Astrocyte (in vitro differentiated cells and primary cell): Measurements from ENCODE around the gene IVNS1ABP. TPM values are rescaled to one million over a fixed set of nuclear protein-coding genes. Genes with fewer than 3 reads are reported as not detected.
A peak's percentile ranks its signal among the peaks of the same experiment; 100 is the strongest.

Experiments
- DNase-seq: peaks from one replicate; pipeline ENCODE4 v3.0.0-alpha.2; 2010; ENCODE audit warnings: low read depth
- FAIRE-seq: peaks from 2 replicates; lab custom pipeline; 2011; peaks lifted over from hg19 to GRCh38; lab: Jason Lieb, UNC
- H2AFZ ChIP-seq: 2 replicates; pipeline ENCODE4 v1.6.0; 2012; ENCODE audit warnings: low read depth, low read length, inconsistent platforms
- H3K27ac ChIP-seq: 2 replicates; pipeline ENCODE4 v1.5.1; 2011; ENCODE audit warnings: low read depth, low read length, inconsistent platforms
- H3K27me3 ChIP-seq: 2 replicates; pipeline ENCODE4 v1.6.0; 2011; ENCODE audit warnings: low read length, inconsistent platforms; ENCODE audit not compliant: insufficient read depth
- H3K36me3 ChIP-seq: 2 replicates; pipeline ENCODE4 v1.5.1; 2011; ENCODE audit warnings: low read length, inconsistent platforms; ENCODE audit not compliant: insufficient read depth
- H3K4me1 ChIP-seq: 2 replicates; pipeline ENCODE4 v1.5.1; 2011; ENCODE audit warnings: low read length, inconsistent platforms; ENCODE audit not compliant: insufficient read depth
- H3K4me2 ChIP-seq: 2 replicates; pipeline ENCODE4 v1.6.0; 2012; ENCODE audit warnings: low read length, inconsistent platforms
- H3K4me3 ChIP-seq: 2 replicates; pipeline ENCODE4 v1.5.1; 2011; ENCODE audit warnings: low read depth, mild to moderate bottlenecking, low read length, inconsistent platforms; ENCODE audit not compliant: insufficient read depth
- H3K79me2 ChIP-seq: 2 replicates; pipeline ENCODE4 v1.6.0; 2012; ENCODE audit warnings: mild to moderate bottlenecking, low read length, inconsistent platforms; ENCODE audit not compliant: insufficient read depth
- H3K9ac ChIP-seq: 2 replicates; pipeline ENCODE4 v1.6.0; 2012; ENCODE audit warnings: mild to moderate bottlenecking, low read length, inconsistent platforms
- H3K9me3 ChIP-seq: 2 replicates; pipeline ENCODE4 v1.5.1; 2012; ENCODE audit warnings: low read depth, mild to moderate bottlenecking, low read length, inconsistent platforms; ENCODE audit not compliant: insufficient read depth
- H4K20me1 ChIP-seq: 2 replicates; pipeline ENCODE4 v1.6.0; 2012; ENCODE audit warnings: low read length, inconsistent platforms; ENCODE audit not compliant: insufficient read depth
- H3K27ac Mint-ChIP-seq: one replicate; pipeline ENCODE4 v1.8.0; 2021; ENCODE audit warnings: mild to moderate bottlenecking, mixed read lengths; ENCODE audit not compliant: unreplicated experiment
- H3K27me3 Mint-ChIP-seq: one replicate; pipeline ENCODE4 v1.8.0; 2021; ENCODE audit warnings: low read depth, mixed read lengths; ENCODE audit not compliant: unreplicated experiment
- H3K36me3 Mint-ChIP-seq: one replicate; pipeline ENCODE4 v1.8.0; 2021; ENCODE audit warnings: low read depth, mixed read lengths; ENCODE audit not compliant: unreplicated experiment
- H3K4me1 Mint-ChIP-seq: one replicate; pipeline ENCODE4 v1.8.0; 2021; ENCODE audit warnings: low read depth, mixed read lengths; ENCODE audit not compliant: unreplicated experiment
- H3K4me3 Mint-ChIP-seq: one replicate; pipeline ENCODE4 v1.8.0; 2021; ENCODE audit warnings: mild to moderate bottlenecking, moderate library complexity, mixed read lengths; ENCODE audit not compliant: unreplicated experiment
- H3K9me3 Mint-ChIP-seq: one replicate; pipeline ENCODE4 v1.8.0; 2021; ENCODE audit warnings: mild to moderate bottlenecking, mixed read lengths; ENCODE audit not compliant: unreplicated experiment
- EZH2 ChIP-seq: IDR thresholded peaks from 2 replicates; pipeline ENCODE4 v1.6.1; 2012; ENCODE audit warnings: mild to moderate bottlenecking, low read length, inconsistent platforms; ENCODE audit not compliant: insufficient read depth
- total RNA-seq: library from RNA; stranded (reverse); gene quantifications from 2 replicates; pipeline ENCODE4 v1.2.1, GENCODE V29; 2021
- TF ChIP-seq, protein P1 (sequence below): IDR thresholded peaks from 2 replicates; pipeline ENCODE4 v1.5.1; 2011; ENCODE audit warnings: low read depth, mild to moderate bottlenecking, inconsistent platforms, low read length, moderate library complexity; ENCODE audit not compliant: insufficient read depth

The IVNS1ABP gene
- total RNA-seq, 1 donor from 2014 or later, result 107 TPM

DNA sequence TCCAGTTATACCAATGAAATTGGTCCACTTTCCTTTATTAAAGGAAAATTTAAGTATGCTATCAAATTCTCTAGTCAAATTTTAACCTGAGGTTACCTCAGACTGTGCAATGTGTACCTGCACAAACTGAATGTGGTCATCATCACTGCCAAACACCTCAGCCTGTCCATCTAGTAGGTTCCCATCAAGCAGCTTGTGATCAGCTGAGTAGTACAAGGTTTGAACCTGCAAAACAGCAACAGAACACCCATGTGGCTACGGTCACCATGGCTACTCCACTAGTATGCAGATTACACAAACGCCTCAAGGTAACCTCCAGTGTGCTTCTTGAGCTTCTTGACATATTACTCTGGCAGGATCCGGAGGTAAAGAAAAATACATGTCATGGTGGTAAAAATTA, 11.6 kb downstream of the IVNS1ABP start:
- TF ChIP-seq EZH2, result no peak
- TF ChIP-seq, protein P1, sequence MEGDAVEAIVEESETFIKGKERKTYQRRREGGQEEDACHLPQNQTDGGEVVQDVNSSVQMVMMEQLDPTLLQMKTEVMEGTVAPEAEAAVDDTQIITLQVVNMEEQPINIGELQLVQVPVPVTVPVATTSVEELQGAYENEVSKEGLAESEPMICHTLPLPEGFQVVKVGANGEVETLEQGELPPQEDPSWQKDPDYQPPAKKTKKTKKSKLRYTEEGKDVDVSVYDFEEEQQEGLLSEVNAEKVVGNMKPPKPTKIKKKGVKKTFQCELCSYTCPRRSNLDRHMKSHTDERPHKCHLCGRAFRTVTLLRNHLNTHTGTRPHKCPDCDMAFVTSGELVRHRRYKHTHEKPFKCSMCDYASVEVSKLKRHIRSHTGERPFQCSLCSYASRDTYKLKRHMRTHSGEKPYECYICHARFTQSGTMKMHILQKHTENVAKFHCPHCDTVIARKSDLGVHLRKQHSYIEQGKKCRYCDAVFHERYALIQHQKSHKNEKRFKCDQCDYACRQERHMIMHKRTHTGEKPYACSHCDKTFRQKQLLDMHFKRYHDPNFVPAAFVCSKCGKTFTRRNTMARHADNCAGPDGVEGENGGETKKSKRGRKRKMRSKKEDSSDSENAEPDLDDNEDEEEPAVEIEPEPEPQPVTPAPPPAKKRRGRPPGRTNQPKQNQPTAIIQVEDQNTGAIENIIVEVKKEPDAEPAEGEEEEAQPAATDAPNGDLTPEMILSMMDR, result no peak
- DNase-seq (no peak), FAIRE-seq (no peak)
- Histone ChIP-seq H2AFZ (no peak overlapping the region), H3K36me3 (peaks cover 78% of the 10 kb centered on the region), H3K27me3 (no peaks in the 10 kb centered on the region), H3K79me2 (peaks cover 16% of the 10 kb centered on the region), H3K9me3 (no peaks in the 10 kb centered on the region), H3K4me3 (no peak overlapping the region), H3K4me2 (no peak overlapping the region), H3K27ac (no peak overlapping the region), H3K4me1 (no peaks in the 10 kb centered on the region), H4K20me1 (peaks cover 23% of the 10 kb centered on the region), H3K9ac (no peak overlapping the region)
- Mint-ChIP-seq H3K27ac (no peak overlapping the region), H3K9me3 (no peaks in the 10 kb centered on the region), H3K27me3 (no peaks in the 10 kb centered on the region), H3K36me3 (peaks cover 15% of the 10 kb centered on the region), H3K4me1 (peaks cover 2% of the 10 kb centered on the region), H3K4me3 (no peak overlapping the region)

DNA sequence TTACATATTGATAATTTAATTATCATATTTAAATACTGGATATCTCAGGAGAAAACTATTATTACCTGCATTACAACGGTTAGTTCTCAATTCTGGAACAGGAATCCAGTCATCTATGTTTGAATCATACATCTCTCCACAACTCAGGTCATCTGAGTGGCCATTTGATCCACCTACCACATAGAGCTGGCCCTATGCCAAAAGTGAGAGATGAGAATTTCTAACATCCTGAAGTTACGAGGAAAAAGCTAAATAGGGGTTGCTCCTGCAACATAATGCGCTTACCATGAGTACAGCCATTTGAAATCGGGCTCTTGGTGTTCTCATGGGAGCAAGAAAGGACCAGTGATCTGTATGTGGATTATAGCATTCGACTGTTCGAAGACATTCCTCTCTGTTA, 16.9 kb downstream of the IVNS1ABP start:
- Mint-ChIP-seq H3K27ac (no peak overlapping the region), H3K36me3 (peaks cover 15% of the 10 kb centered on the region)

DNA sequence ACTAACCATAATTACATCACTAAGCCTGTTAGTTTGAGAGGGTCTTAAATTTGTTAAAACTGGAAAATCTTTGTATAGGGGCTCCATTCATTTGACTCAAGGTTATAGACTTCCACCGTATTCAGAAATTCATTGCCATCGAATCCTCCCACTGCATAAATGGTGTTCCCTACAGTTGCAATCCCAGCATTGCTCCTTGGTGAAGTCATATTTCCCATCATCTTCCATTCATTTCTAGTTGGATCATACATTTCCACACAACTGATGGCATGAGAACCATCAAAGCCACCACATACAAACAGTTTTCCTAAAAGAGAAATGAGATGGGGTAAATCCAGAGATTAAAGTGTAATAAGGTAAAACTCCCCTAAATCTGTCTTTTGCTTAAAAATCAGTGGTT, 19.1 kb downstream of the IVNS1ABP start:
- TF ChIP-seq EZH2, result no peak
- TF ChIP-seq, protein P1, result no peak
- DNase-seq, result peak; percentile 23
- peaks cover 10% of the 10 kb centered on the region for H3K36me3 Mint-ChIP-seq

More for the DNA sequence above, 16.9 kb downstream of the IVNS1ABP start:
- Histone ChIP-seq H2AFZ (no peak overlapping the region), H3K27me3 (no peaks in the 10 kb centered on the region), H3K79me2 (no peaks in the 10 kb centered on the region), H3K9me3 (no peaks in the 10 kb centered on the region), H4K20me1 (peaks cover 8% of the 10 kb centered on the region), H3K27ac (no peak overlapping the region), H3K4me2 (no peak overlapping the region), H3K4me1 (no peaks in the 10 kb centered on the region), H3K36me3 (peaks cover 72% of the 10 kb centered on the region), H3K9ac (no peak overlapping the region), H3K4me3 (no peak overlapping the region)
- TF ChIP-seq, protein P1, result no peak
- TF ChIP-seq EZH2, result no peak
- Mint-ChIP-seq H3K4me1 (peaks cover 15% of the 10 kb centered on the region), H3K27me3 (no peaks in the 10 kb centered on the region), H3K9me3 (no peaks in the 10 kb centered on the region), H3K4me3 (no peak overlapping the region)
- no peak for FAIRE-seq
- DNase-seq, result no peak

More for the DNA sequence above, 19.1 kb downstream of the IVNS1ABP start:
- no peak for FAIRE-seq
- no peak overlapping the region for H3K4me2 ChIP-seq
- H3K4me1 ChIP-seq, result no peaks in the 10 kb centered on the region
- no peaks in the 10 kb centered on the region for H3K79me2 ChIP-seq
- Mint-ChIP-seq H3K9me3 (no peaks in the 10 kb centered on the region), H3K27ac (peak overlapping the region; percentile 80), H3K4me3 (no peak overlapping the region), H3K4me1 (peaks cover 13% of the 10 kb centered on the region), H3K27me3 (no peaks in the 10 kb centered on the region)
- H2AFZ ChIP-seq, result no peak overlapping the region
- H3K27ac ChIP-seq, result peak overlapping the region; percentile 14
- H3K9me3 ChIP-seq, result no peaks in the 10 kb centered on the region
- no peak overlapping the region for H3K4me3 ChIP-seq
- H3K27me3 ChIP-seq, result no peaks in the 10 kb centered on the region
- peaks cover 8% of the 10 kb centered on the region for H4K20me1 ChIP-seq
- H3K9ac ChIP-seq, result no peak overlapping the region
- H3K36me3 ChIP-seq, result peaks cover 65% of the 10 kb centered on the region
